Measurements from ENCODE around the gene ARHGAP44. TPM values are rescaled to one million over a fixed set of nuclear protein-coding genes. Genes with fewer than 3 reads are reported as not detected.

ARHGAP44 gene
- total and polyA plus RNA-seq, 2 of the 4 experiments (the other 2 are of a cell fraction), result 0.54 to 1.0 TPM

DNA sequence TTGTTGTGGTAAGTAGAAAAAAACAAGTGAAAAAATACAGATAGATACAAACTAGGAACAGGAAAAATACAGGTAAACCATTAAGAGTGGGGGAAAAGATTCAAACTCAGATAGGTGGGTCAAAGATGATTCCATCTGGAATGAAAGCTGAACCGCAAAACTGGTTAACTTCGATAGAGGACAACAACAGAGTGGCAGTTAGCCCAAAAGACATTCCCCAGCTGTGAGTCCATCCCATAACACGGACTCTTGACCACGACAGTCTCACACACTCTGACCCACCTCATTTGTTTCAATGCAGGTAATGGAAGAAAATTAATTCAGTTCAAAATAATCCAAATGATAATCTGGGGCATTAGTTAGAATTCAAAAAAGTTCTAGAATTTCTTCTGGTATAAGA is 215.0 kb downstream of the ARHGAP44 start:
- H4K91ac ChIP-seq (ENCODE audit: insufficient read depth, low read depth, low read length), result no peak overlapping the region
- H3K18ac ChIP-seq (ENCODE audit: low read depth, low read length), result no peak overlapping the region
- no peak for TF ChIP-seq CEBPB (IDR thresholded peaks at IDR 0.05; ENCODE audit: low read depth, low read length)
- no peak for TF ChIP-seq RCOR1 (IDR thresholded peaks at IDR 0.05; ENCODE audit: insufficient replicate concordance, low read length)
- TF ChIP-seq MXI1 (IDR thresholded peaks at IDR 0.05; ENCODE audit: borderline replicate concordance, low read depth, low read length), result no peak
- no peak for TF ChIP-seq MAFK (IDR thresholded peaks at IDR 0.05; ENCODE audit: low read depth, low read length)
- TF ChIP-seq MAZ (IDR thresholded peaks at IDR 0.05; ENCODE audit: borderline replicate concordance, low read depth, low read length), result no peak
- no peak for TF ChIP-seq RAD21 (IDR thresholded peaks at IDR 0.05; ENCODE audit: low read length)
- no peak for TF ChIP-seq FOS (IDR thresholded peaks at IDR 0.05; ENCODE audit: low read depth, low read length)
- TF ChIP-seq SMC3 (IDR thresholded peaks at IDR 0.05; ENCODE audit: low read depth, low read length), result no peak
- TF ChIP-seq CHD1 (IDR thresholded peaks at IDR 0.05; ENCODE audit: low read depth, low read length), result no peak
- no peak for TF ChIP-seq CTCF (conservative IDR thresholded peaks at IDR 0.05; ENCODE audit: low read depth, low read length)
- no peak for TF ChIP-seq NFE2L2 (IDR thresholded peaks at IDR 0.05; ENCODE audit: low read depth, low read length)
- TF ChIP-seq BHLHE40 (IDR thresholded peaks at IDR 0.05; ENCODE audit: low read depth, low read length), result no peak
- TF ChIP-seq USF2 (IDR thresholded peaks at IDR 0.05; ENCODE audit: low read depth, low read length), result no peak
- TF ChIP-seq RFX5 (IDR thresholded peaks at IDR 0.05; ENCODE audit: low read depth, low read length), result no peak
- TF ChIP-seq ELK1 (IDR thresholded peaks at IDR 0.05; ENCODE audit: borderline replicate concordance, low read depth, low read length), result no peak
- TF ChIP-seq POLR2A (IDR thresholded peaks at IDR 0.05; ENCODE audit: low read depth, low read length), result no peak
- no peak overlapping the region for H3K14ac ChIP-seq (replicated peaks; ENCODE audit: low read depth, low read length)
- no peak overlapping the region for H2BK5ac ChIP-seq (ENCODE audit: low read depth, low read length, poor library complexity, severe bottlenecking)
- H3K79me1 ChIP-seq (ENCODE audit: low read depth in 1 of 2, low read length in 2 of 2), result peaks cover 6 to 19% of the 10 kb centered on the region in 2 experiments; a peak in 1 of 4 replicates
- no peaks in the 10 kb centered on the region for H3K27me3 ChIP-seq (ENCODE audit: control insufficient read depth, insufficient read depth, low read length)
- ChIA-PET POLR2A (ENCODE audit: unreplicated experiment) (no interaction called here), CTCF (no interaction called here)
- ATAC-seq (ENCODE audit: low read depth), result no peak
- H3K36me3 ChIP-seq (ENCODE audit: control insufficient read depth, insufficient read depth, low read length), result peaks cover 48% of the 10 kb centered on the region
- H2AK9ac ChIP-seq (replicated peaks; ENCODE audit: low read depth, low read length, poor library complexity), result no peak overlapping the region
- H3K27ac ChIP-seq (ENCODE audit: insufficient read depth, low read length), result no peak overlapping the region
- no peak overlapping the region for H3K56ac ChIP-seq (ENCODE audit: extremely low read depth, insufficient read depth, low read length)
- H3K4ac ChIP-seq (ENCODE audit: low read depth, low read length), result no peak overlapping the region
- H3K9me3 ChIP-seq (ENCODE audit: control insufficient read depth, insufficient read depth, low read length), result no peaks in the 10 kb centered on the region
- H3K9ac ChIP-seq (ENCODE audit: low read depth, low read length), result no peak overlapping the region
- no CpG with 5 or more reads among the region's 4 CpGs for WGBS, 2 experiments (ENCODE audit: extremely low coverage in 2 of 2, insufficient read length in 1 of 2)
- in situ Hi-C loops (cut with MboI; ENCODE audit: low sequenced_read_pairs), result loop anchor here (5.0 to 25.0 kb wide), 5 partner anchors 340 to 1010 kb away; partner anchors contain the start of genes MYOCD and ZNF18
- intact Hi-C loops (cut with micrococcal nuclease), result loop anchor here (5.0 kb wide), 1 partner anchor 1007 kb away; the partner anchor contains the start of gene ZNF18
- no peak overlapping the region for H2BK15ac ChIP-seq (ENCODE audit: low read depth, low read length)
- H4K20me1 ChIP-seq (ENCODE audit: insufficient read depth, low read length), result peaks cover 9% of the 10 kb centered on the region; the same call in 1 of the 2 replicates
- H2AFZ ChIP-seq (replicated peaks; ENCODE audit: low read length, poor library complexity), result no peak overlapping the region
- no peaks in the 10 kb centered on the region for H3K4me1 ChIP-seq (ENCODE audit: control insufficient read depth, insufficient read depth, low read length)
- H3K9me1 ChIP-seq (ENCODE audit: insufficient read depth, low read length), result no peaks in the 10 kb centered on the region
- no peak overlapping the region for H2BK20ac ChIP-seq (ENCODE audit: low read depth, low read length)
- H3K23ac ChIP-seq (ENCODE audit: low read depth, low read length), result no peak overlapping the region
- no peak overlapping the region for H3K4me2 ChIP-seq (ENCODE audit: low read depth, low read length)
- no peak overlapping the region for H2AK5ac ChIP-seq (ENCODE audit: low read depth, low read length)
- DNase-seq, result no peak
- no peak overlapping the region for H2BK120ac ChIP-seq (ENCODE audit: low read depth, low read length)
- no peak overlapping the region for H4K8ac ChIP-seq (ENCODE audit: low read depth in 2 of 2, low read length in 2 of 2)
- dilution Hi-C loops (cut with HindIII; ENCODE audit: low sequenced_read_pairs, unreplicated experiment), result no loop called here
- BruUV-seq (replicated peaks), result no TSS peak
- H4K5ac ChIP-seq (ENCODE audit: low read depth, low read length), result no peak overlapping the region
- H3K4me3 ChIP-seq (ENCODE audit: insufficient read depth, low read depth, low read length), result no peak overlapping the region

Data from IMR-90 (cell line).